GM21576 (cell line): ENCODE results near the gene UBP1.
A peak's percentile ranks its signal among the peaks of the same experiment; 100 is the strongest.
"Not testable (repeated sequence)": the region's sequence is repeated elsewhere in the genome, so short reads cannot be mapped to it uniquely, and the experiment has no call there.

Experiments
- ATAC-seq: cut with Tn5 transposase; IDR thresholded peaks from one replicate; pipeline ENCODE4 v1.9.1; 2021; ENCODE audit warnings: mild to moderate bottlenecking, moderate library complexity; ENCODE audit not compliant: unreplicated experiment

The UBP1 gene

GRCh38 chr3:33440328-33441224 lies at the start of gene UBP1:
Gene UBP1 (minus strand): TSS chr3:33440405. CDS start chr3:33439848, 557 bp downstream.
- peak; percentile 86 for ATAC-seq

GRCh38 chr3:33488683-33489082 lies 48.5 kb upstream of the UBP1 start:
- no peak for ATAC-seq

GRCh38 chr3:33488246-33488645 lies 48.0 kb upstream of the UBP1 start:
- ATAC-seq = no peak

- ATAC-seq = no peak
Observed at GRCh38 chr3:33482111-33482521, 41.9 kb upstream of the UBP1 start.

- no peak for ATAC-seq
Observed at GRCh38 chr3:33474896-33475295, 34.7 kb upstream of the UBP1 start.

GRCh38 chr3:33473813-33474212 lies 33.6 kb upstream of the UBP1 start:
- ATAC-seq = no peak

GRCh38 chr3:33467786-33468185 lies 27.6 kb upstream of the UBP1 start:
- ATAC-seq = no peak

- no peak for ATAC-seq
Observed at GRCh38 chr3:33461097-33461496, 20.9 kb upstream of the UBP1 start.

GRCh38 chr3:33459577-33459976 lies 19.4 kb upstream of the UBP1 start:
- ATAC-seq = not testable (repeated sequence)

GRCh38 chr3:33458446-33458845 lies 18.2 kb upstream of the UBP1 start:
- ATAC-seq = no peak

GRCh38 chr3:33456756-33457155 lies 16.6 kb upstream of the UBP1 start:
- no peak for ATAC-seq

GRCh38 chr3:33453331-33453761 lies 13.1 kb upstream of the UBP1 start:
- ATAC-seq = no peak

- not testable (repeated sequence) for ATAC-seq
Observed at GRCh38 chr3:33451994-33452393, 11.8 kb upstream of the UBP1 start.

GRCh38 chr3:33447958-33448357 lies 7.8 kb upstream of the UBP1 start:
- no peak for ATAC-seq

- ATAC-seq = not testable (repeated sequence)
Observed at GRCh38 chr3:33447256-33447625, 7.0 kb upstream of the UBP1 start.

GRCh38 chr3:33442190-33442589 lies 2.0 kb upstream of the UBP1 start:
- ATAC-seq = no peak

- peak; percentile 0 for ATAC-seq
Observed at GRCh38 chr3:33441225-33441976, 1.2 kb upstream of the UBP1 start.

GRCh38 chr3:33439546-33440327 lies 468 bp downstream of the UBP1 start:
- peak; percentile 20 for ATAC-seq

GRCh38 chr3:33438881-33439545 lies 1.2 kb downstream of the UBP1 start:
- ATAC-seq = no peak

GRCh38 chr3:33438284-33438668 lies 1.9 kb downstream of the UBP1 start:
- no peak for ATAC-seq
